Activated naive CD4-positive, alpha-beta T cell treated with anti-CD3 and anti-CD28 coated beads for 36 hours (primary cell): ENCODE results near the gene GARIN3. TPM values are rescaled to one million over a fixed set of nuclear protein-coding genes. Genes with fewer than 3 reads are reported as not detected.

Source experiments
- CTCF ChIA-PET: fragments of 350-600 bp; sonication (Branson Sonifier 250); formaldehyde crosslinking; loops from one replicate; lab custom pipeline; 2021; ENCODE audit warnings: antibody characterized with exemption; lab: Charles Lee
- DNase-seq: peaks from one replicate; pipeline ENCODE4 v3.0.0-alpha.2; 2020
- H3K27ac Mint-ChIP-seq: one replicate; pipeline ENCODE4 v1.8.0; 2021; ENCODE audit warnings: mild to moderate bottlenecking, mixed read lengths
- H3K27me3 Mint-ChIP-seq: one replicate; pipeline ENCODE4 v1.8.0; 2021; ENCODE audit warnings: low read depth, mixed read lengths
- H3K36me3 Mint-ChIP-seq: one replicate; pipeline ENCODE4 v1.8.0; 2021; ENCODE audit warnings: low read depth, mixed read lengths
- H3K4me1 Mint-ChIP-seq: one replicate; pipeline ENCODE4 v1.8.0; 2021; ENCODE audit warnings: low read depth, mixed read lengths
- H3K4me3 Mint-ChIP-seq: one replicate; pipeline ENCODE4 v1.8.0; 2021; ENCODE audit warnings: mild to moderate bottlenecking, moderate library complexity, mixed read lengths
- H3K9me3 Mint-ChIP-seq: one replicate; pipeline ENCODE4 v1.8.0; 2021; ENCODE audit warnings: mixed read lengths
- intact Hi-C: fragments of 100-400 bp; cut with micrococcal nuclease; formaldehyde crosslinking; loops from one replicate; pipeline ENCODE4 v1.15.1; 2023
- total RNA-seq, 2 experiments: library from RNA; stranded (reverse); gene quantifications; one replicate each; pipeline ENCODE4 v1.2.3, GENCODE V29; 2021

The GARIN3 gene
- total RNA-seq, 2 experiments from 2014 or later = 3.6 to 3.8 TPM

DNA sequence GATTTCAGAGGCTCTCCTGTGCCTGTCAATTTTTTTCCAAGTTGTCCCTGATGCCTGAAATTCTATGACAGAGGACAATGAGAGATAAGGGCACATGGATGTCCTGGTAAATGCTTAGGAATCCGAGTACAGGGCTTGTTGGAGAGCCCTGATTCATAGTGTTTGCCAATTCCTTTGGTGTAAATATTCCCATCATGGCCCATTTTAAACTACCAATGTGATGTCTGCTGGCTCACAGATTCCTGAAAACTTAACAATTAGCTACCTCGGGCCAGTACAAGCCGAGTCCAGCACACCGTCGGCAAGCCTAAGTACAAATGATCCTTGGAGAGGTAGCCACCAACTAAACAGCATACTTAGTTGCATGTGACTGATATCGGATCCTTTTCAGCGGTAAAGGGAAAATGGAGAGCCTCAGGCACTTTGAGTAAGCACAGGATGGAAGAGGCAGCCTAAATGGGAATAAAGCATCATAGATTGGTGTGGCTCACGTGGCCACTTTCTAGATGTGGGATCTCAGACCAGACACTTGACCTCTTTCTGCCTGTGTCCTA lies 18.1 kb upstream of the GARIN3 start:
- Mint-ChIP-seq H3K4me1 (peaks cover 50% of the 10 kb centered on the region), H3K27me3 (no peaks in the 10 kb centered on the region), H3K27ac (peak overlapping the region; percentile 100), H3K4me3 (peak overlapping the region; percentile 98), H3K9me3 (no peaks in the 10 kb centered on the region), H3K36me3 (peaks cover 81% of the 10 kb centered on the region)
- CTCF ChIA-PET = interaction anchor here (0.9 to 2.2 kb wide), 9 partner anchors 8 to 130 kb away, joined by 3 to 11 read pairs (median 3); no protein-coding TSS in a partner anchor
- intact Hi-C loops = loop anchor here (1.0 kb wide), 1 partner anchor 41 kb away; no protein-coding TSS in a partner anchor
- no peak for DNase-seq

DNA sequence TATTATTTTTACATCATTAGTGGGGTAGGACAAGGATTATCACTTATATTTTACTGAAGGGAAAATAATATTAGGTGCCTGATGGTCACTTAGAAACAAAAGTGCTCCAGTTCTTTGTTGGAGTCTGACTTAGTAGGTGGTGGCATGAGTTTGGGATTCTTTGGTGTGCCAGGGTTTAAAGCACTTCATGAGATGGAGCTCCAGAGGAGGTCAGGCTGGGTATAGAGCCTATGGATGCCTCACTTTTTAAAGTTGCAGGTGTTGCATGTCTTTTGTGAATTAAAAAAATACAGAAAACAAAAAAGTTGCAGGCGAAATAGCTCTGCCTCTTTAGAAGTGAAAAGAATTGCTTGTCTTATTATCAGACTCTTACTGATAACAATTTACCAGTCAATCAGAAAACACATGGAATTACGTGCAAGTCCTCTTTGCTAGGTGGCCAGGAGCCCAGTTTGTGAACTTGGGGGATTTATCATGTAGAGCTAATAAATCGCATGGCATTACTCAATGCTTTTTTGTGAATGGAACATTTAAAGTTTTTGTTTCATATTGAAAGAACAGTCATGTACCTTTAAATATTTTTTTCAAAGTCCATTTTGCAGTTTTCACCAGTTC lies 16.2 kb upstream of the GARIN3 start:
- no peaks in the 10 kb centered on the region for H3K9me3 Mint-ChIP-seq
- H3K27me3 Mint-ChIP-seq = no peaks in the 10 kb centered on the region
- intact Hi-C loops = loop anchor here (1.0 kb wide), 1 partner anchor 40 kb away; no protein-coding TSS in a partner anchor
- H3K4me3 Mint-ChIP-seq = peak overlapping the region; percentile 98
- H3K27ac Mint-ChIP-seq = peak overlapping the region; percentile 100
- peaks cover 72% of the 10 kb centered on the region for H3K36me3 Mint-ChIP-seq
- H3K4me1 Mint-ChIP-seq = peaks cover 50% of the 10 kb centered on the region
- no peak for DNase-seq
- CTCF ChIA-PET = interaction anchor here (0.5 to 1.9 kb wide), 8 partner anchors 14 to 89 kb away, joined by 3 to 5 read pairs (median 3); no protein-coding TSS in a partner anchor

DNA sequence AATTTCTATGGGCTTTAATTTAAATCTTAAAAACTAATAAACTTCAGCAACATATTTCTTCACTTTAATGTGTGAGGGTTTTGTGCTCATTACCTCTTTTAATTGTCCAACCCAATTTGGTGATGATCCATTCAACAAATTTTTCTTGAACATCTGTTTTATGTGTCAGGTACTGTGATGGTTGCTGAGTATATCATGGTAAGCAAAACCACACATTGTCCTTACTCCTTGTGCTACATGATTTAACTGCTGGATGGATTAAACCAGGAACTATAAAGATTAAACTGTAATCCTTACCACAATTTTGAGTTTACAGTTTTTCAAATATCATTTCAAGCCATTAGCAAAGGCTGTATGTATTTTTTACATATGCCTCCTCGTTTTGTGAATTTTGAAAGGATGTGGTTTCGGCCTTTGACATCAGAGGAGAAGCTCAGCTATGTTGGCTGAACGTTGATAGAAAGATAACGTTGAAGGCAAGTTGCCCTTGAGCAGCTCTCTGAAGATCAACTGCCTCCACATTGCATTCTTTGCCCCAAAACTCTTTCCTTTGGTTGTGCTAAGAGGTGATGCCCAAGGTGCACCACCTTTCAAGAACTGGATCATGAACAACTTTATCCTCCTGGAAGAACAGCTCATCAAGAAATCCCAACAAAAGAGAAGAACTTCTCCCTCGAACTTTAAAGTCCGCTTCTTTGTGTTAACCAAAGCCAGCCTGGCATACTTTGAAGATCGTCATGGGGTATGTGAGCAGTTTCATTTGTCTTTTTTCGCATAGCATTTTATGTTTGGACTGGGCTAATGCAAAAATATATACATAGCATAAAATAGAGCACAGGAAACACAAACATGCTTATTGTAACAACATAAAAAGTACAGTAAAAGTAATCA lies 14.6 kb upstream of the GARIN3 start, which contains the start of gene ITK:
ITK (plus strand) TSS at position 467 of the 891 bp plus-strand sequence; CDS start at position 605, 138 bp downstream.
- Mint-ChIP-seq H3K36me3 (peaks cover 56% of the 10 kb centered on the region), H3K9me3 (no peaks in the 10 kb centered on the region), H3K4me1 (peaks cover 50% of the 10 kb centered on the region), H3K27me3 (no peaks in the 10 kb centered on the region), H3K27ac (peak within 1 kb of the TSS; percentile 100), H3K4me3 (peak within 1 kb of the TSS; percentile 98)
- CTCF ChIA-PET = interaction anchor here (0.8 to 4.1 kb wide), 8 partner anchors 11 to 91 kb away, joined by 3 to 27 read pairs (median 5); no protein-coding TSS in a partner anchor
- intact Hi-C loops = loop anchor here (1.0 kb wide), 2 partner anchors 8 to 9 kb away; no protein-coding TSS in a partner anchor
- no peak for DNase-seq

DNA sequence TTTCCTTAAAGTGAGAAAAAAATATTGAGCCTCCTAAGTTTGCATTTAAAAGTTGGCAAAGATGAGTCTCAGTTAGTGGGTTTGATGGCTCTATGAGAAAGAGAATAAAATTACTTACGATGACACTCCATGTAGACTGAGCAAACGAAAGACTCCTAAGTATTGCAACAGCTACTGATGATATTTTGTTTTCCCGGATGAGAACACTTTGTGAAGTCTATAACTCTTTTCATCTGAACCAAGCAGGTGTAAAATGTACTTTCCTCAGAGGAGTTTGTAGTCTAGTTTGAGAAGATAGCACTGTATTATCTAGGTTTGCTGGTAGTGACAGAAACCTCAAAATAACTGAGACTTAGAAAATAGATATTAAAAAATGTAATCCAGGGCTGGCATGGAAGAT lies 12.9 kb upstream of the GARIN3 start:
- Mint-ChIP-seq H3K4me3 (peak overlapping the region; percentile 70), H3K27me3 (no peaks in the 10 kb centered on the region), H3K36me3 (peaks cover 41% of the 10 kb centered on the region), H3K9me3 (no peaks in the 10 kb centered on the region), H3K4me1 (peaks cover 61% of the 10 kb centered on the region), H3K27ac (peak overlapping the region; percentile 100)
- DNase-seq = no peak
- intact Hi-C loops = loop anchor here (1.0 kb wide), 1 partner anchor 68 kb away; no protein-coding TSS in a partner anchor
- CTCF ChIA-PET = interaction anchor here (1.4 to 4.1 kb wide), 6 partner anchors 12 to 74 kb away, joined by 3 to 27 read pairs (median 5); no protein-coding TSS in a partner anchor

GRCh38 chr5:157177953-157178352 lies 11.9 kb upstream of the GARIN3 start:
- peak; percentile 62 for DNase-seq
- CTCF ChIA-PET = interaction anchor here (1.0 to 4.1 kb wide), 2 partner anchors 14 to 75 kb away, joined by 3 to 27 read pairs; no protein-coding TSS in a partner anchor
- no peaks in the 10 kb centered on the region for H3K27me3 Mint-ChIP-seq
- peaks cover 32% of the 10 kb centered on the region for H3K36me3 Mint-ChIP-seq
- H3K27ac Mint-ChIP-seq = peak overlapping the region; percentile 100
- H3K4me3 Mint-ChIP-seq = peak overlapping the region; percentile 70
- intact Hi-C loops = no loop called here
- no peaks in the 10 kb centered on the region for H3K9me3 Mint-ChIP-seq
- peaks cover 66% of the 10 kb centered on the region for H3K4me1 Mint-ChIP-seq

- Mint-ChIP-seq H3K9me3 (peaks cover 3% of the 10 kb centered on the region), H3K27me3 (no peaks in the 10 kb centered on the region), H3K27ac (peak overlapping the region; percentile 100), H3K4me1 (peaks cover 87% of the 10 kb centered on the region), H3K4me3 (no peak overlapping the region), H3K36me3 (peaks cover 18% of the 10 kb centered on the region)
- intact Hi-C loops = no loop called here
- DNase-seq = no peak
- CTCF ChIA-PET = interaction anchor here (0.6 to 2.3 kb wide), 5 partner anchors 21 to 51 kb away, joined by 3 to 9 read pairs (median 4); no protein-coding TSS in a partner anchor
Observed at GRCh38 chr5:157175071-157175612, 9.1 kb upstream of the GARIN3 start.

DNA sequence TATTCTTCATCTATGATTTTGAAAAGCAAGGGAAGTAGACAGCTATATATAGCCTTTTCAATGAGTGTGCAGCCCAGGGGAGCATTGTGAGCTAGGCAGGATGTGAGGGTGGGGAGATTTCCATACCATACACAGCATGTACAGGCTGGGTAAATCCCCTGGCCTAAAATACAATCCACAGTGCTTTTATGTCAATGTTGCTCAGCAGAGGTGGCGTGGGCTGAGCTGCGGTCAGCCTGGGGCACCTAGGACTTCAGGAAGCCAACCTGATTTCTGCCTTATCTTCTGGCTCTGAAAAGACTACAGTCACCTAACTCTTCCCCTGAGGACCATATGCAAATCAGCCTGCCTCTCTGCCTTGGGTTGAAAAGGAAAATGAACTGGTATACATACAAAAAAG lies 6.3 kb upstream of the GARIN3 start:
- CTCF ChIA-PET = interaction anchor here (0.6 to 2.6 kb wide), 7 partner anchors 11 to 139 kb away, joined by 3 to 12 read pairs (median 3); no protein-coding TSS in a partner anchor
- intact Hi-C loops = loop anchor here (1.0 to 2.0 kb wide), 13 partner anchors 8 to 430 kb away; partner anchors contain the start of genes HAVCR2 and ITK

DNA sequence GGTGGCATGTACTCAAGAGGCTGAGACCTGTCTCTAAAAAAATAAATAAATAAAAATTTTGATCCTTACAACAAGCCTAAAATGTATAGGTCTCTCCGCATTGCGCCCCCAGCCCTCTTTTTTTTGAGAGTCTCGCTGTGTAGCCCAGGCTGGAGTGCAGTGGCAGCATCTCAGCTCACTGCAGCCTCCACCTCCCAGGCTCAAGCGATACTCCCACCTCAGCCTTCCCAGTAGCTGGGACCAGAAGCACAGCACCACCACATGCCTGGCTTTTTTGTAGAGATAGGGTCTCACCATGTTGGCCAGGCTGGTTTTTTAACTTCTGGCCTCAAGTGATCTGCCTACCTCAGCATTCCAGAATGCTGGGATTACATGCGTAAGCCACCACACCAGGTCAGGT lies 2.2 kb upstream of the GARIN3 start:
- Mint-ChIP-seq H3K4me3 (no peak overlapping the region), H3K27me3 (no peaks in the 10 kb centered on the region), H3K36me3 (peaks cover 14% of the 10 kb centered on the region), H3K9me3 (peaks cover 4% of the 10 kb centered on the region), H3K27ac (peak overlapping the region; percentile 100), H3K4me1 (peaks cover 86% of the 10 kb centered on the region)
- intact Hi-C loops = no loop called here
- CTCF ChIA-PET = interaction anchor here (0.6 to 2.5 kb wide), 7 partner anchors 11 to 111 kb away, joined by 3 to 11 read pairs (median 4); no protein-coding TSS in a partner anchor
- DNase-seq = no peak

More for the DNA sequence above, 6.3 kb upstream of the GARIN3 start:
- Mint-ChIP-seq H3K27ac (peak overlapping the region; percentile 100), H3K4me3 (peak overlapping the region; percentile 64), H3K9me3 (peaks cover 4% of the 10 kb centered on the region), H3K27me3 (no peaks in the 10 kb centered on the region), H3K4me1 (peaks cover 86% of the 10 kb centered on the region), H3K36me3 (peaks cover 14% of the 10 kb centered on the region)
- DNase-seq = peak; percentile 96

DNA sequence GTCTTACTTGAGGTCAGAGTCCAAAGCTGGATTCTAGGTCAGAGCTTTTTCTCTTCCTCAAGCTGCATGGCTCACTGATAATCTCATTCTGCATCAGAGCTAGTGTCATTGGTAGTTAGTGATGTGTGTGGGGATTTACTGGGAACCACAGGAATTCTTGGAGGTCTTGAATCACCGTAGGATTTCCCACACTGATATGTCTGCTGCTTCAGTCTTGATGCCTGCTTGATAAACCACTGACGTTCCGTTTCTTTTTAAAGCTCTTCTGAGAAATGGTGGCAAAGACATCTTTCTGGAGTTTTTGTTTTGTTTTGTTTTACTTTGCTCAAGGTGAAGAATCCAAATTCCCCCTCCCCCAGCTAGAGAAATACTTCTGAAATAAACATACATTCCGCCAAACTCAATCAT lies 1.2 kb upstream of the GARIN3 start:
- Mint-ChIP-seq H3K4me1 (peaks cover 79% of the 10 kb centered on the region), H3K36me3 (peaks cover 14% of the 10 kb centered on the region), H3K27ac (peak overlapping the region; percentile 100), H3K9me3 (peaks cover 4% of the 10 kb centered on the region), H3K4me3 (peak overlapping the region; percentile 64), H3K27me3 (no peaks in the 10 kb centered on the region)
- intact Hi-C loops = loop anchor here (1.0 kb wide), 3 partner anchors 8 to 247 kb away; no protein-coding TSS in a partner anchor
- CTCF ChIA-PET = interaction anchor here (0.7 to 2.5 kb wide), 6 partner anchors 12 to 50 kb away, joined by 3 to 11 read pairs (median 5); no protein-coding TSS in a partner anchor
- peak; percentile 61 for DNase-seq

GRCh38 chr5:157165668-157166067 lies 396 bp downstream of the GARIN3 start:
- Mint-ChIP-seq H3K27me3 (no peaks in the 10 kb centered on the region), H3K27ac (peak overlapping the region; percentile 100), H3K4me1 (peaks cover 76% of the 10 kb centered on the region), H3K36me3 (peaks cover 9% of the 10 kb centered on the region), H3K9me3 (peaks cover 4% of the 10 kb centered on the region), H3K4me3 (no peak overlapping the region)
- intact Hi-C loops = no loop called here
- CTCF ChIA-PET = interaction anchor here (0.7 kb wide), 1 partner anchor 11 kb away, joined by 4 read pairs; no protein-coding TSS in a partner anchor
- DNase-seq = no peak

DNA sequence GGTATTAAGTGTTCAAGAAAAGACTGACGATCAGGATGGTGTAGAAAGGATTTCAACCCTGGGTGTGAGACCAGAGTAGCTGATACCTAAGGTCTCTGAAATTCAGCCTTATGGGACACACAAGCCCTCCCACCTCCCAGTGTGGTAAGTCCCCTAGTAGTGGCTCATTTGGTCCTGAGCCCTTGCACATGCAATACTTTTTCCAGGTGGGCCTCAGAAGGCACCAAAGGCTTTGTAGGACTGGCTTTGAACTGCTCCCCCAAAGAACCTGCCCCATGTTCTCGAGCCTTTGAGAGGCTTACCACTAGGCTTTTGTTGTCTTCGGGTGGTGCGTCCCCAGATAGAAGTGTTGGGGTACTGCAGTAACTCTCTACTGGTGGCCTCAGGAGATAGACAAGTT lies 803 bp downstream of the GARIN3 start:
- H3K27ac Mint-ChIP-seq = peak overlapping the region; percentile 100
- peaks cover 74% of the 10 kb centered on the region for H3K4me1 Mint-ChIP-seq
- DNase-seq = no peak
- H3K36me3 Mint-ChIP-seq = peaks cover 5% of the 10 kb centered on the region
- CTCF ChIA-PET = interaction anchor here (0.7 kb wide), 1 partner anchor 10 kb away, joined by 4 read pairs; no protein-coding TSS in a partner anchor
- H3K27me3 Mint-ChIP-seq = no peaks in the 10 kb centered on the region
- intact Hi-C loops = no loop called here
- H3K4me3 Mint-ChIP-seq = no peak overlapping the region
- H3K9me3 Mint-ChIP-seq = peaks cover 2% of the 10 kb centered on the region
